Cortex of kidney (tissue), 1 donor: Measurements from ENCODE around the gene WNK2.
"Not testable (repeated sequence)": the region's sequence is repeated elsewhere in the genome, so short reads cannot be mapped to it uniquely, and the experiment has no call there.

Experiments
- DNase-seq: peaks from one replicate; lab custom pipeline; 2025; lab: John Stamatoyannopoulos, UW

Gene WNK2

DNA sequence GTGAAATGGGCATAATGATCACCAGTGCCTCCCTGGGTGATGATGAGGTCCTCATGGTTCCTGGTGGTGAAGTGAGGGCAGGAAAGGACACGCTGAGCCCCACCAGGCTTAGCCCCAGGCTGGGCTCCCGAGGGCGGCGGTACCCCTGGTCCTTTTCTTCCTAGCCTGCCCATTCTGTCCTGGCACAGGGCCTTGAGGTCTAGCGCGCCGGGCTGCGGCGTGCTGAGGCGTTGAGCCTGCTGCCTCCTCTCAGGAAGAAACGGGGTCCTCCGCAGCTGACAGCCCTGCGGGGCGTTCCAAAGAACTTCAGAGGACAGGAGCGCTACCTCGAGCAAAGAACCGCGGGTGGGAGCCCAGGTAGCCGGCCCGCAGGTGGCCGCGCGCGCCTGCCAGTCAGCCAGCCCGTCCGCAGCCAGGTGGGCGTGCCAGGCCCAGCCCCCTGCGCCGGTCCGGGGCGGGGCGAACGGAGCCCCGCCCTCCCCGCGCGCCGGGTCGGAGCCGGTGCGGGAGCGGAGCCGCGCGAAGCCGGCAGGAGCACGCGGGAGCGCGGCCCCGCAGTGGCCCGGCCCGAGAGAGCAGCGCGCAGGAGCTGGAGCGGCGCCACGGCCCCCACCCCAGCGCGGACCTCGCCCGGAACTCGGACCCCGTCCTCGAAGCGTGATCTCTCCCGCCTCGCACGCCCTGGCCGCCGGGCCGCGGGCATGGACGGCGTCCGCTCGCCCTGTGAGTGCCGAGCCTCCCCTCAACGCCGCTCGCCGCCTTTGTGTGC, at the start of gene WNK2:
Gene WNK2, plus strand, starts transcription at position 477 of the 769 bp plus-strand sequence. CDS start 791 bp downstream, outside the sequence.
- DNase-seq = no peak

DNA sequence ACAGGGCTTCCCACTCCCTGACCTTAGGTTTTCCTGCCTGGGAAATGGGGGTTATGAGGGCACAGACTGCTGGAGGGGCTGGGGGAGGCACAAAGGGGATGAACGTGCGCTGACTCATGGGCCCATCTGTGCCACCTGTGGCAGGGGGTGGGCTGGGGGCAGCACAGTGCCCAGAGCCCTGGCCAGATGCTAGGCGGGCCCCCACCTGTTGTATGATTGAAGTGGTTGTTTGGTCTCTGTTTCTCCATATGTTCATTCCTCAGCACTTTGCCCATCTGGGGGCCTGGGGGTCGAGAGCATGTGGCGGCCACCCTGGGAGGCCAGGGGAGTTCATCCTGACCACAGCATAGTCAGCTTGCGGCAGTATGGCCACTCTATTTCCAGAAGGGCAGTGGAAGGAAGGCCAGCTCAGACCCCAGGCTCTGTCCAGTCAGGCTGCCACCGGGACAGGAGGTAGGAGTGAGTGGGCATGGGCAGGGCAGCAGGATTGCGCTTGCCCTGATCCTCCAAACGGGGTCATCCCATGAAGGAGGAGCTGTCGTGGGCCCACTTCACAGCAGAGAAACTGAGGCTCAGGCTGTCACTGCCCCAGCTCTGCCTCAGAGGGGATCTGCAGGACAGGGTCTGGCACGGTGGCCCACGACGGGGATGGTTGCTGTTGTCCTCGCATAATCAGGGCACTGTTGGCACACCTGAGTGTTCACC, 49.0 kb upstream of the WNK2 start:
- no peak for DNase-seq

DNA sequence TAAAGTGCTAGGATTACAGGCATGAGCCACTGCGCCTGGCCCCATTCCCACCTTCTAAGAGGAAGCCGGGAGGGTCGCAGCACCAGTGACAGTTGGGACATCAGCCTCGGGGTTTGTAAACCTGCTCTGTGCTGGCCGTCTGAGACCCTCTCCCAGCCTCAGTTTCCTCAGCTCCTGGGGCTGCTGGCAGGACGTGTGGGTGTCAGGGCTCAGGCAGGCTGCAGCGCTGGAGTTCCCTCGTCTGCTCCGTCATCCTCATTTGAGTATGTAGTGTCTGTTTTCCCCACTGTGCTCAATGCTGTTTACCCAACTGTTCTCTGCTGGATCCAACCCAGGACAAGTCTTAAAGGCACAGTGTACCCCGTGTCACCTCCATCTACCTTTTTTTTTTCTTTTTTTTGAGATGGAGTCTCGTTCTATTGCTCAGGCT, 47.9 kb upstream of the WNK2 start:
- no peak for DNase-seq

DNA sequence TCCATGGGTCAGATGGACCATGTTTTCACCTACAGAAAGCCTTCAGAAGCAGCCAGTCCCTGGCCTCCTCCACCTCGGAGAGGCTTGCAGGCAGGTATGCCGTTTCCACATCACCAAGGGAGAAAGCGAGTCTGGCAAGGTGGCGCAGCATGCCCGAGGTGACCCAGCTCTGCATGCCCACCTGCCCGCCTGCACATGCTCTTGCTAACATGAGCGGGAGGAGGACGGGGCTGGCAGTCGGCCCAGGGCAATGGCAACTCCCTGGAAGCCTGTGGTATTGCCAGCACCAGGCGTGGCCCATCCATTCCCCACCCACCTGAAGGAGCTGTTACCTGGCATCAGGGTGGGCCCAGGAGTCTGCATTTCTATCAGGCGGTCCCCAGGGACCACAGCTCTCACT, 46.6 kb upstream of the WNK2 start:
- DNase-seq = no peak

DNA sequence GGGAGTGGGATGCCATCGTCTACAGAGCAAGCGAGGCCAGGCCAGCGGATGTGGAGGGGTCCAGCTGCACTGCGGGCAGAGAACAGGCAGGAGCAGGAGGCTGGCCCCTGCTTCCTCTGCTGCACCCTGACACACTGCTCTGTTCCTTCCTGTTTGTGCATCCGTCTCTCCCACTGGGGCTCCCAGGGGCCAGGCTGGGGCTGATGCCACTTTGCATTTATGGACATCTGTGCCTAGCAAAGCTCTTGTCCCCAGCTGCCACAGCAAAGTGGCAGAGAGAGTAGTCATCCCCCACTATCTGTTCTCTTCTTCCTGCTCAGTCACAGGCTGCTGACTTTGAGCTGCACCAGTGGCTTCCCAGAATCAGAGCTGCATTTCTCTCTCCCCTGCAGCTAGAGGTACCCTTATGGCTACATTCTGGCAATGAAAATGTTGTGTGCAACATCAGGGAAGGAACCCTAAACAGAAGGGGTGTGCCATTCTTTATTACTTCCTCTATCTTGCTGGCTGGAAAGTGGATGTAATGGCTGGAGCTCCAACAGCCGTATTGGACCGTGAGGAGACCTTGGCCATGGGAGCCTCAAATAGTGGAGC, 45.7 kb upstream of the WNK2 start:
- DNase-seq = no peak

DNA sequence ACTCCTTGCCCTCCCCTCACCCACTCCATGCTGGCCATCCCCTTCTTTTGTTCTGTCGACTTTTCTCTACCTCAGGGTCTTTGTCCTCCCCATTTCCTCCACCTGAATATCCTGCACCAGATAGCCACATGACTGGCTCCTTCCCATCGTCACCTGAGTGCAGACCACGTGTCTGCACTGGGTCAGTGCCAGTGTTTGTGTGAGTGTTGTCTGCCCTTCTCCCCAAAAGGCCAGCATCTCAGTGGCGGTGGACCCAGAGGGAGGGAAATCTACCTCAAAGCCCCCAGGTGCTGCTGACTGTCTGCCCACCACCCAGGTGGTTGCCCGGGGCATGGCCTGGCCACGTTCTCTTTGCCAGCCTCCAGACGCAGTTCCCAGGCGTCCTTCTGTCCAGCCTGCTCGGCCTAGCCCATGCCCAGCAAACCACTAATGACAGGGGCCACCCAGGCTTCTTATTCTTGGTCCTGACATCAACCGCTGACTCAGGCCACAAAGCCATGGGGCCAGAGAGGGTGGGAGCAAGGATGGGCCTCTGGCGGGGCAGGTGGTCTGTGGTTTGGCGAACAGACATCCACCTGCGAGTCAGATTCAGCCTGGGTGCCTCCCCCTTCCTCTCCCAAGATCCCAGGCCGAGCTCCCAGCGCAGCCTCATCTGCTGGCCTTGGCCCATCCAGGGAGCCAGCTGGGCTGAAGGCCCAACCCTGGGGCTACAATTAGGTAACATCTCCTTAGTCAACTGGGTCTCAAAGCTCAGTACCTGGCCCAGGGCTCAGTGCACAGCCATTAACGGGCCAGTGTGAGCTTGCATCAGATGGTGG, 44.4 kb upstream of the WNK2 start:
- DNase-seq = no peak

DNA sequence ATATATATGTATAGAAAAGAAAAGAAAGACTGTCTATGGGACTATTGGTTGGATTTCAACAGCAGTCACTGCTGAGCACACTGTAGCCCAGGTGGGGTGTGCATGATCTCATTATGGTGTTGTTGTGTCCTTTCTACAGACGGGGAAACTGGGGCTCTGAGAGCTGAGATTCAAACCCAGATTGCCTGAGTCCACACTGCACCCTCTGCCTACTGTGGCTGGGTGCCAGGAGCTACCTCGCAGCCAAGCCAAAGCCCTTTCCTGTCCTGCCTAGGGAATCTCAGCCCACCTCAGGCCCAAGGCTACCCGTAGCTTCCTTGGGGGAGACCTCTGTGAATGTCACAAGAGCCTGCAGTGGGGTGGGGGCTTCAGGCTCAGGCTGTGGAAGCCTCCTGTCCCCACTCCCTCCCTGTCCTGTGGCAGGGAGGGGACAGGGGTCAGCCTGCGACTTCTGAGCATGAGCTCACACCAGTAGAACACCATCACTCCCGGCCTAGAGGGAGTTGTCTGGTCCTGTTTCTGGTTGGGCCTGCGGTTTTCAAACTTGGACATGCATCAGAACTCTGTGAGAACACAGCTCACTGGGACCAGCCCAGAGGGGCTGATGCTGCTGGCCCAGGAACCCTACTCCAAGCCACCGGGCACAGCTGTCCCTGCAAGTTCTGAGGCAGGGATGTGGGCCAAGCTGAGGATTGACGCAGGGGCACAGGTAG, 42.0 kb upstream of the WNK2 start:
- DNase-seq = no peak

DNA sequence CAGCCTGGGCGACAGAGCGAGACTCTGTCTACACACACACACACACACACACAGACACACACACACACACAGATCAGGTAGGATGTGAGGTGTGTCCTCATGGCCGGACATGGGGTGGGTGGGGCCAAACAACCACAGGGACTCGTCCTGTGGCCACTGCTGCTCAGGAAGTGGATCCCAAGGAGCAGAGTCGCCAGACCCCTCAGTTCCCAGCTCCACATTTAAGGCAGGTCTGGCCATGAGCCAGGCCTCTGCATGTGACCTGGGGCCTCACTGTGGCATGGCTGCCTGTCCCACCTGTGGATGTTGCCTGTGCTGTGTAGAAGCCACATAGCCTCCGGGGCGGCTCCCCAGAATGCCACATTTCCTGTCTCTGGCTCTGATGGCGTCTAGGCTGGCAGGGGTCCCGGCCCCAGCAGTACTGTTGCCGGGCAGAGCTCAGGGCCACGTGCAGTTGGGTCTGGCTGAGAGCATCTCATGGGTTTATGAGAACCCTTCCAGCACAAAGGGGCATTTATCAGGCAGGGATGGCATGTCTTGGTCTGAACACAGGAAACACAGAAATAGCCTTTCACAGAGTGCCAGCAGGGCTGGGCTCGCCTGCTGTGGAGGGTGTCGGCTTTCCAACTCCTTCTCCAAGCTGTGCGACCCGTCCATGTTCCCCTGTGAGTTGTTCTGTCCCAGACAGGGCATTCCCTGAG, 40.0 kb upstream of the WNK2 start:
- no peak for DNase-seq

DNA sequence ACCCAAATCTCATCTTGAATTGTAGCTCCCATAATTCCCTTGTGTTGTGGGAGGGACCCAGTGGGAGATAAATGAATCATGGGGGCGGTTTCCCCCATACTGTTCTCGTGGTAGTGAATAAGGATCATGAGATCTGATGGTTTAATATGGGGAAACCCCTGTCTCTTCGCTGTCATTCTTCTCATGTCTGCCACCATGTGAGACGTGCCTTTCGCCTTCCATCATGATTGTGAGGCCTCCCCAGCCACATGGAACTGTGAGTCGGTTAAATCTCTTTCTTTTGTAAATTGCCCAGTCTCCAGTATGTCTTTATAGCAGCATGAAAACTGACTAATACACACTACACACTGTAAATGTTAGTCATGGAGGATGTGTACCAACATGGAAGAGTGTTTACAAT, 37.2 kb upstream of the WNK2 start:
- not testable (repeated sequence) for DNase-seq

DNA sequence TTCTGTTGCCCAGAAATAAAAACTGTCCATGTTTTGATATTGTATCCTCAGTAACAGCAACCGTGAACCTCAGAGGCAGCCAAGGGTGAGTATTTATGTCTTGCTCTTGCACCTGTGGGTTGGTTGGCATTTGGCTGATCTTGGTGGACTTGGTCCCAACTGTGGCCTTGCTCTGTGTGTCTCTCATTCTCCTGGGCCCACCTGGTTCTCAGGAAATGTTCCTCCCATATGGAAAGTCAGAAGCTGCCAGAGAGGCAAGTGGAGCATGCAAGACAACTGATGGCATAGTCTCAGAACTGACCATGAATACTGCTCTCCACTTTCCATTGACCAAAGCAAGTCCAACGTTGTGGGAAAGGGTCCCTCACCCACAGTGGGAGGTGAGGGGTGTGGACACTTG, 36.3 kb upstream of the WNK2 start:
- no peak for DNase-seq

DNA sequence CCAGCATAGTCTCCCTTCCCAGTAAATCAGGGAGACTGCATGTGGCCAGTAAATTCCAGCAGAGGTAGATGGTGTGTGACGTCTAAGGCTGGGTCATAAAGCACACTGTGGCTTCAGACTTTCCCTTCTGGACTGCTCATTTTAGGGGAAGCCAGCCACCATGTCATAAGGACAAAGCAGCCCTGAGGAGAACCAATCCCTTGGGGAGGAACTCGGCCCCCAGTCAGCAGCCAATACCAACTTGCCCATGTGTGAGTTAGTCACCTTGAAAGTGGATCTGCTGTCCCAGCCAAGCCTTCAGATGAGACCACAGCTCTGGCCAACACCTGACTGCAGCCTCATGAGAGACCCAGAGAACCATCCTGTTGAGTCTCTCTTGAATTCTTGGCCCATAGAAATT, 35.2 kb upstream of the WNK2 start:
- no peak for DNase-seq

DNA sequence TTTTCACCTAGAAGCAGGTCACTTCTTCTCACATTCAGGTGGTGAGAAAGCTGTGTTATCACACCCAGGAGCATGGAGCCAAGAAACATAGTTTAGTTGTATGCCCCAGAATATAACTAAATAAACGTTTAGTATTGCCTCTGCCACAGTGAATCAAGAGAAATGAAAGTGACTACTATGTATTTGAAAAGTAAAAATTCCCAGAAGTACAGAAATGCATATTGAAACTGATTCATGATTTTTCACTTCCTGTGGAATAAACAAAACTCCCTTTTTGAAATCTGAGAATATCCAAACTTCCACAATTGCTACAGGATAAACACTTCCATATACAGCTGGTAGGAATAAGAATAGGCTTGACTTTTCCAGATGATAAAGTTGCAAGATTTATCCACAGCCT, 34.6 kb upstream of the WNK2 start:
- no peak for DNase-seq

DNA sequence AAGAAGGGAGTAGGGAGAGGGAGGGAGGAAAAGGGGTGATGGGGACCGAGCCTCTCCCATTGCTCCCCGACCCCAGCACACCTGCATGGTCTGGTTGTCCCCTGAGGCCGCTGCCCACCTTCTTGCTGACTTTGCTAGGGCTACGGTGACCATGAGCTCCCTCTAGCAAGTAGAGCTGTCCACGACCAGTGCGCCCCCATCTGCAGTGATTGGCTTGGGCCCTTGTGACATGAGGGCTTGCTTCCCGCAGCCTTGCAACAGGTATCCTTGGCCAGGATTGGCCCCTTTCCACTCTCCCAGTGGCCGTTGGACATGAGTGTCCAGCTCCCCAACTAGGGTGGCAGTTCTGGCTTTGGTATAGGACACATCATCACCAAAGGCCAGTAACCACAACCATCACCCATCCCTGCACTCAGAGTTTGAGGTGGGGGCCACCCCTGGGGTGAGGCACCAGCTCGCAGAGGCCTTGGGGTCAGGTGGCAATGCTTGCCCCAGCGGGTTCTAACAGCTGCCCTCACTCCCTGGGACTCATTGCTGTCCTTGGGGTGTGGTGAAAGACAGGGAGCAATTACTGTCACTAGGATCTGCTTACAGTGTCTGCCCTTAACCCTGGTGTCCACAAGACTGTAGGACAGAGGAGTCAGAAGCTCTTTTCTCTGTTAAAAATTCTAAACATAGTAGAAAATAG, 32.7 kb upstream of the WNK2 start:
- no peak for DNase-seq

DNA sequence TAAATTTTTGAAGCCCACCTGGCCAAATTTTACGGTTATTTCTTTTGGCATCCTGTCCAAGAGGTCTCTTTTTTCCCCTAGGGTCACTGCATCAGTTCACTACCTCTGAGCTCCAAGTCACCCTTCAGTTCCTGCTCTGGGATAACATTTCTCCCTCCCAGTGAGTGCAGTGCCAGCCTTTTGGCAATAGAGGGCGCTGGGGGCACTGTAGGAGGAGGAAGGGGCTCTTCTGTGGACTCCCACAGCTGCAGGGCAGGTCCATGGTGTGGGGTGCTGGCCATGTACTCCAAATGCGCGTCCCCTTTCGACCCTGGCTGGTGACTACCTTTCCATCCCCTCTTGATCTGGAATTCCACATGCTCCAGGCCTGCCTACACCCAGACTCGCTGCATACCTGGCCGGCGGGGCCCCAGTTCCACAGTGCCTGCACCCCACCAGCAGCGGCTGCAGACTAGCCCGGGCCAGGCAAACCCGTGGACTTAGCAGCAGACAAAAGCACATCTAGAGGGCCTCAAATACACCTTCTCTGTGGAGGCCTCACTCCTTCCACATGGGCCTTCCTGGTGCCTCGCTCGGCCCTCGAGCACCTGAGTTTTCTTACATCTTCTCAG, 29.5 kb upstream of the WNK2 start:
- no peak for DNase-seq

DNA sequence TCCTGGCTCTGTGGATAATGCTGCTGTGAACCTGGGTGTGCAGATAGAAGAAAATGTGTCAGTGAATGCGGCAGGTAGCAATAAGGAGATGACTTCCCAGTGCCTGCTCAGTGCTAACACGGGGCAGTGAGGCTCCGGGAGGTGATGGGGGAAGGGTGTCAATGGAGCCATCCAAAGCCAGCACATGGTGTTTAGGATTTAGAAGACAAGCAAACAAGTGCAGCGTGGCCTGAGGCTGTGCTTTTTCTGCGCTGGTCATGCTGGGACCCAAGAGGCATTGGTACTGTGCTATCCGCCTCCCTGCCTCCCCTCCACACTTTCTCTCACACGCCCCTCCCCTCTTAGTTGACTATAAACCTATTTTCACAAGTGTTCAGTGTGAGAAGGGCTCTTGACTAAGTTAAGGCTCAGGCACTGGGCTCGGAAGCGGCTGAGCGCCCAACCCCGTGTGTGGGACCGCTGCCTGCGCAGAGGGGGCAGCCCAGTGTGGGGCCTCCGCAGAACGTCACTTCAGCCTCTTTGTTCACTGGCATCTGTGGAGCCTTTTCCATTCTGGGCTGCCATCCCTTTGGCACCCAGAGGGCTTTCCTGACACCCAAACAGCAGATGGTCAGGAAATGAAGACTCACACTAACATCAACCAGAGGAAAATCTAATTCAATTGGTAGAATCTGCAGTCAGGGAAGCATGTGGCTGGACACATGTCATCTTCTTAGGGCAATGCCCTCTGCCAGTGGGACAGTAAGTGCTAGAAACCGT, 28.0 kb upstream of the WNK2 start:
- DNase-seq = no peak

DNA sequence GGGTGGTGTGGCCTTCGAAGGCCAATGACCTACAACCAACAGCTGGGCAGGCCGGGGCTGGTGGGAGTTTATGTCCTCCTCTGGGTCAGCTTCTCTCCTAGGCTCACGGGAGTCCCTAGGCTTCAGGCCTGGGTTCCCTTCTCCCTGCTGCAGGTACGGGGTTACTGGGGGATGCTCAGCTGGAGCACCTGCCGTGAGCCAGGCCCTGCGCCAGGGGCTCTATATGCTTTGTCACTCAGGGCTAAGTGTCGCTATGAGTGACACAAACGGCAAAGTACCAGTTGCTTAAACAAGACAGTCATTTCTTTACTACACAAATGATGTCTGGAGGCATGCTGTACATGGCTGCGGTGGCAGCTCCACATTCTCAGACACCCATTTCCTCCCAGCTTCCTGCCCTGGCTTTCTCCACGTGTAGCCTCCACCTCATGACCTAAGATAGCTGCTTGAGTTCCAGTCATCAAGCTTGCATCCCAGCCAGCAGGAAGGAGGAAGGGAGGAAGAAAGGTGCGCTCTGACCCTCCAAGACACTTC, 27.4 kb upstream of the WNK2 start:
- no peak for DNase-seq

DNA sequence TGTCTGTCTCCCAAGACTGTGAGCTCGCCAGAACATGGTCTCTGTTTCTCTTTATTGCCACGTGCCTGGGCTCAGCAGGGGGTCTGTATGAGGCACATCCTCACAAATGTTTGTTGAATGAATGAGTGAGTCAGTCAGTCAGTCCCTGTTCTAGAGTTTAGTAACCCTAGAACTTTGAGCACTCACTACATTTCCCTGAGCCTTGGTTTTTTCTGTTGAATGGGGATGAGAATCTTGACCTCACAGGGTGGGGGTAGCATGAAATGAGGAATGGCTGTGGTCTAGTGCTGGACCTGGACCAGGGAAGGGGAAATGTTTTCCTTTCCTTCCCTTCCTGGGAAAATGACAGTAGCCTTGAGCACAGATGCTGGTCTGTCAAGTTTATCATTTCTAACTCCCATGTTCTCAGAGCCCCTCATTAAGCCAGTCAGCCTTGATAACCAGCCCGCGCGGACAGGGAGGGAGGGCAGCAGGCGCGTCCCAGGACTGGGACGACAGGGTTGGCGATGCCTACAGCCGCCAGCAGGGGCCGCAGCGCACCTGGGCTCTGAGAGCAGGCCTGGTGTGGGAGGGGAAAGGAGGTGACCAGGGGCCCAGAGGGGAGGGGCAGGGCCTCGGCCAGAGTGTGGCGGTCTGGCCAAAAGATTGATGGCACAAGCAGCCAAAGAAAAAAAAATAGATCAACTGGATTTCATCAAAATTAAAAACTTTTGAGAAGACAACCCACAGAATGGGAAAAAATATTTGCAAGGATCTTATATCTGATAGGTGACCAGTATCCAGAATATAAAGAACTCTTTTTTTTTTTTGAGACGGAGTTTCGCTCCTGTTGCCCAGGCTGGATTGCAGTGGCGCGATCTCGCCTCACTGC, 24.1 kb upstream of the WNK2 start:
- no peak for DNase-seq
